ENCODE data around the gene CNTN4. TPM values are rescaled to one million over a fixed set of nuclear protein-coding genes. Genes with fewer than 3 reads are reported as not detected.

Gene CNTN4
- total RNA-seq, 1 experiment from 2014 or later: not detected

- no peaks in the 10 kb centered on the region for H3K4me1 Mint-ChIP-seq
Measured at GRCh38 chr3:2879023-2879422, 780.4 kb downstream of the CNTN4 start.

DNA sequence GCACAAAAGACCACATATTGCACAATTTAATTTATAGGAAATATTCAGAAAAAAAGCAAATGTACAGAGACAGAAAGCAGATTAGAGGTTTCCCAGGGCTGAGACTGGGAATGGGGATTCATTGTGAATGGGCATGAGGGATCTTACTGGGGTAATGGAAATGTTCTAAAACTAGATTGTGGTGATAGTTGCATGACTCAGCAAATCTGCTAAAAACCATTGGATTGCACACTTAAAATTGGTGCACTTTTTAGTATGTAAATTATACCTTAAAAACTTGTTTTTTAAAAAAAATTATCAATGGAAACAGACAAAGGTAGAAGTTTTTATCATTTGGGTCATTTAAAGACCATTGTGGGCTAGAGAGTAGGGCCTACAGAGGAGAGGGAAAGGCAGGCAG, 780.9 kb downstream of the CNTN4 start:
- no peak for TF ChIP-seq SMAD3 (CRISPR knock-in tag; IDR thresholded peaks at IDR 0.05; ENCODE audit: borderline replicate concordance)
- TF ChIP-seq EMX1 (CRISPR knock-in tag; IDR thresholded peaks at IDR 0.05): no peak
- no peak for TF ChIP-seq E2F5 (CRISPR knock-in tag; IDR thresholded peaks at IDR 0.05)
- no peak for TF ChIP-seq ZSCAN18 (CRISPR knock-in tag; IDR thresholded peaks at IDR 0.05)
- no peak for TF ChIP-seq CBFB (CRISPR knock-in tag; IDR thresholded peaks at IDR 0.05; ENCODE audit: low read depth)
- TF ChIP-seq NFATC4 (CRISPR knock-in tag; IDR thresholded peaks at IDR 0.05): no peak
- TF ChIP-seq FOXP1 (CRISPR knock-in tag; IDR thresholded peaks at IDR 0.05; ENCODE audit: borderline replicate concordance): no peak
- TF ChIP-seq NR2C2 (CRISPR knock-in tag; IDR thresholded peaks at IDR 0.05): no peak
- TF ChIP-seq ZNF416 (CRISPR knock-in tag; IDR thresholded peaks at IDR 0.05): no peak
- Mint-ChIP-seq H3K4me3 (no peak overlapping the region), H3K27me3 (ENCODE audit: low read depth) (peaks cover 3% of the 10 kb centered on the region), H3K9me3 (peaks cover 69% of the 10 kb centered on the region), H3K27ac (no peak overlapping the region), H3K4me1 (no peaks in the 10 kb centered on the region), H3K36me3 (peaks cover 57% of the 10 kb centered on the region)
- ATAC-seq (no peak), DNase-seq (ENCODE audit: low spot score) (no peak)
- ChIA-PET CTCF (no interaction called here), POLR2A (no interaction called here)

More at GRCh38 chr3:2879023-2879422, 780.4 kb downstream of the CNTN4 start:
- Mint-ChIP-seq H3K27me3 (ENCODE audit: low read depth) (peaks cover 3% of the 10 kb centered on the region), H3K36me3 (peaks cover 61% of the 10 kb centered on the region), H3K4me3 (no peak overlapping the region), H3K9me3 (peaks cover 73% of the 10 kb centered on the region), H3K27ac (no peak overlapping the region)
- ChIA-PET POLR2A (no interaction called here), CTCF (no interaction called here)
- ATAC-seq: no peak
- TF ChIP-seq CREB1 (CRISPR knock-in tag; IDR thresholded peaks at IDR 0.05): no peak
- DNase-seq (ENCODE audit: low spot score): no peak

- H3K9me3 Mint-ChIP-seq: peaks cover 67% of the 10 kb centered on the region
- H3K4me3 Mint-ChIP-seq: no peak overlapping the region
Measured at GRCh38 chr3:2880218-2880756, 781.6 kb downstream of the CNTN4 start.

More at GRCh38 chr3:2880218-2880756, 781.6 kb downstream of the CNTN4 start:
- POLR2A ChIA-PET: no interaction called here
- Mint-ChIP-seq H3K4me1 (no peaks in the 10 kb centered on the region), H3K27me3 (ENCODE audit: low read depth) (peaks cover 3% of the 10 kb centered on the region), H3K27ac (no peak overlapping the region), H3K36me3 (peaks cover 52% of the 10 kb centered on the region)
- no peak for ATAC-seq
- no peak for TF ChIP-seq PRRX2 (CRISPR knock-in tag; IDR thresholded peaks at IDR 0.05)
- no peak for TF ChIP-seq NR3C1 (CRISPR knock-in tag; conservative IDR thresholded peaks at IDR 0.05; ENCODE audit: low read depth)
- TF ChIP-seq, protein P1, sequence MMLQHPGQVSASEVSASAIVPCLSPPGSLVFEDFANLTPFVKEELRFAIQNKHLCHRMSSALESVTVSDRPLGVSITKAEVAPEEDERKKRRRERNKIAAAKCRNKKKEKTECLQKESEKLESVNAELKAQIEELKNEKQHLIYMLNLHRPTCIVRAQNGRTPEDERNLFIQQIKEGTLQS (CRISPR knock-in tag; conservative IDR thresholded peaks at IDR 0.05): no peak
- TF ChIP-seq, protein P2, sequence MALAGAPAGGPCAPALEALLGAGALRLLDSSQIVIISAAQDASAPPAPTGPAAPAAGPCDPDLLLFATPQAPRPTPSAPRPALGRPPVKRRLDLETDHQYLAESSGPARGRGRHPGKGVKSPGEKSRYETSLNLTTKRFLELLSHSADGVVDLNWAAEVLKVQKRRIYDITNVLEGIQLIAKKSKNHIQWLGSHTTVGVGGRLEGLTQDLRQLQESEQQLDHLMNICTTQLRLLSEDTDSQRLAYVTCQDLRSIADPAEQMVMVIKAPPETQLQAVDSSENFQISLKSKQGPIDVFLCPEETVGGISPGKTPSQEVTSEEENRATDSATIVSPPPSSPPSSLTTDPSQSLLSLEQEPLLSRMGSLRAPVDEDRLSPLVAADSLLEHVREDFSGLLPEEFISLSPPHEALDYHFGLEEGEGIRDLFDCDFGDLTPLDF (CRISPR knock-in tag; IDR thresholded peaks at IDR 0.05): no peak
- no peak for TF ChIP-seq AFF4 (CRISPR knock-in tag; IDR thresholded peaks at IDR 0.05; ENCODE audit: borderline replicate concordance)
- TF ChIP-seq STAT6 (CRISPR knock-in tag; conservative IDR thresholded peaks at IDR 0.05; ENCODE audit: low read depth): no peak
- TF ChIP-seq NFATC4 (CRISPR knock-in tag; IDR thresholded peaks at IDR 0.05): no peak
- no peak for TF ChIP-seq FOXP1 (CRISPR knock-in tag; IDR thresholded peaks at IDR 0.05; ENCODE audit: borderline replicate concordance)
- DNase-seq (ENCODE audit: low spot score): no peak
- CTCF ChIA-PET: no interaction called here
